ENCODE results near the gene APOL4. TPM values are rescaled to one million over a fixed set of nuclear protein-coding genes. Genes with fewer than 3 reads are reported as not detected.

Gene APOL4
- total and polyA plus RNA-seq, 2 donors (not counting 1 experiment from before 2014, with no cell fraction given) = 0.03 TPM; not detected in 1

- peaks cover 3% of the 10 kb centered on the region for H3K79me2 ChIP-seq (ENCODE audit: control insufficient read depth, insufficient read depth, low read length)
- H3K27ac ChIP-seq (ENCODE audit: low read length in 2 of 2) = no peak overlapping the region
- no peak overlapping the region for H3K9ac ChIP-seq (ENCODE audit: low read length)
- no peaks in the 10 kb centered on the region for H4K20me1 ChIP-seq (ENCODE audit: control insufficient read depth, insufficient read depth, low read length, poor library complexity, severe bottlenecking)
- H3K4me2 ChIP-seq (replicated peaks; ENCODE audit: low read depth, low read length, poor library complexity, severe bottlenecking) = no peak overlapping the region
- DNase-seq (no peak), ATAC-seq (ENCODE audit: low read depth) (no peak)
- Mint-ChIP-seq H3K27ac (no peak overlapping the region), H3K4me3 (no peak overlapping the region), H3K9me3 (ENCODE audit: insufficient read depth) (peaks cover 3% of the 10 kb centered on the region), H3K4me1 (peaks cover 44% of the 10 kb centered on the region), H3K27me3 (no peaks in the 10 kb centered on the region)
- ChIA-PET CTCF (interaction anchor here (12.5 kb wide), 1 partner anchor 11 kb away, joined by 182 read pairs; no protein-coding TSS in a partner anchor), POLR2A (no interaction called here)
- H3K9me3 ChIP-seq (ENCODE audit: control extremely low read depth in 1 of 3, control insufficient read depth in 2 of 3, insufficient read depth in 1 of 3, low read length in 2 of 3) = peaks cover 0 to 5% (median 0%) of the 10 kb centered on the region in 3 donors
- H3K27me3 ChIP-seq (replicated peaks in 1 of 4; ENCODE audit: control extremely low read depth in 1 of 4, control insufficient read depth in 3 of 4, insufficient read depth in 4 of 4, low read length in 3 of 4) = no peaks in the 10 kb centered on the region
- H2AFZ ChIP-seq (ENCODE audit: insufficient read depth, low read depth, low read length, poor library complexity, severe bottlenecking) = no peak overlapping the region
- H3K36me3 ChIP-seq (replicated peaks in 1 of 2; ENCODE audit: control extremely low read depth in 1 of 2, control insufficient read depth in 1 of 2, extremely low read depth in 1 of 2, insufficient read depth in 2 of 2, low read length in 1 of 2) = no peaks in the 10 kb centered on the region
- TF ChIP-seq, protein P1, sequence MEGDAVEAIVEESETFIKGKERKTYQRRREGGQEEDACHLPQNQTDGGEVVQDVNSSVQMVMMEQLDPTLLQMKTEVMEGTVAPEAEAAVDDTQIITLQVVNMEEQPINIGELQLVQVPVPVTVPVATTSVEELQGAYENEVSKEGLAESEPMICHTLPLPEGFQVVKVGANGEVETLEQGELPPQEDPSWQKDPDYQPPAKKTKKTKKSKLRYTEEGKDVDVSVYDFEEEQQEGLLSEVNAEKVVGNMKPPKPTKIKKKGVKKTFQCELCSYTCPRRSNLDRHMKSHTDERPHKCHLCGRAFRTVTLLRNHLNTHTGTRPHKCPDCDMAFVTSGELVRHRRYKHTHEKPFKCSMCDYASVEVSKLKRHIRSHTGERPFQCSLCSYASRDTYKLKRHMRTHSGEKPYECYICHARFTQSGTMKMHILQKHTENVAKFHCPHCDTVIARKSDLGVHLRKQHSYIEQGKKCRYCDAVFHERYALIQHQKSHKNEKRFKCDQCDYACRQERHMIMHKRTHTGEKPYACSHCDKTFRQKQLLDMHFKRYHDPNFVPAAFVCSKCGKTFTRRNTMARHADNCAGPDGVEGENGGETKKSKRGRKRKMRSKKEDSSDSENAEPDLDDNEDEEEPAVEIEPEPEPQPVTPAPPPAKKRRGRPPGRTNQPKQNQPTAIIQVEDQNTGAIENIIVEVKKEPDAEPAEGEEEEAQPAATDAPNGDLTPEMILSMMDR (IDR thresholded peaks at IDR 0.05) = no peak
- no peak for TF ChIP-seq EZH2 (IDR thresholded peaks at IDR 0.05; ENCODE audit: borderline replicate concordance, insufficient read depth, low read depth, low read length, poor library complexity, severe bottlenecking)
- no peak overlapping the region for H3K4me3 ChIP-seq (ENCODE audit: control extremely low read depth in 1 of 5, extremely low read depth in 1 of 5, insufficient read depth in 1 of 5, low read depth in 2 of 5, low read length in 4 of 5)
- 62% methylated on average over 6 of the region's 10 CpGs for WGBS (ENCODE audit: insufficient coverage)
- H3K4me1 ChIP-seq (ENCODE audit: control insufficient read depth in 2 of 2, insufficient read depth in 2 of 2, low read length in 2 of 2) = peaks cover 21 to 37% of the 10 kb centered on the region in 2 donors
- intact Hi-C loops (cut with micrococcal nuclease) = no loop called here
These were observed 34.9 kb downstream of the APOL4 start for GRCh38 chr22:36166518-36167220.

- H3K4me2 ChIP-seq (replicated peaks; ENCODE audit: low read depth, low read length, poor library complexity, severe bottlenecking) = no peak overlapping the region
- H3K4me3 Mint-ChIP-seq = no peak overlapping the region
- ChIA-PET POLR2A (no interaction called here), CTCF (interaction anchor here (12.5 kb wide), 1 partner anchor 11 kb away, joined by 182 read pairs; no protein-coding TSS in a partner anchor)
- no peak overlapping the region for H3K4me3 ChIP-seq (ENCODE audit: control extremely low read depth in 1 of 5, extremely low read depth in 1 of 5, insufficient read depth in 1 of 5, low read depth in 2 of 5, low read length in 4 of 5)
- no peak overlapping the region for H3K27ac Mint-ChIP-seq
- H3K9ac ChIP-seq (ENCODE audit: low read length) = no peak overlapping the region
- no peak overlapping the region for H3K27ac ChIP-seq (ENCODE audit: low read length in 2 of 2)
- no peaks in the 10 kb centered on the region for H3K36me3 ChIP-seq (replicated peaks in 1 of 2; ENCODE audit: control extremely low read depth in 1 of 2, control insufficient read depth in 1 of 2, extremely low read depth in 1 of 2, insufficient read depth in 2 of 2, low read length in 1 of 2)
- H3K27me3 ChIP-seq (replicated peaks in 1 of 4; ENCODE audit: control extremely low read depth in 1 of 4, control insufficient read depth in 3 of 4, insufficient read depth in 4 of 4, low read length in 3 of 4) = no peaks in the 10 kb centered on the region
- H3K9me3 ChIP-seq (ENCODE audit: control extremely low read depth in 1 of 3, control insufficient read depth in 2 of 3, insufficient read depth in 1 of 3, low read length in 2 of 3) = peaks cover 0 to 5% (median 0%) of the 10 kb centered on the region in 3 donors
- TF ChIP-seq EZH2 (IDR thresholded peaks at IDR 0.05; ENCODE audit: borderline replicate concordance, insufficient read depth, low read depth, low read length, poor library complexity, severe bottlenecking) = no peak
- TF ChIP-seq, protein P1 (IDR thresholded peaks at IDR 0.05) = no peak
- no peak for ATAC-seq (ENCODE audit: low read depth)
- WGBS (ENCODE audit: insufficient coverage) = 100% methylated on average over 2 of the region's 3 CpGs
- no peaks in the 10 kb centered on the region for H4K20me1 ChIP-seq (ENCODE audit: control insufficient read depth, insufficient read depth, low read length, poor library complexity, severe bottlenecking)
- H3K79me2 ChIP-seq (ENCODE audit: control insufficient read depth, insufficient read depth, low read length) = peaks cover 3% of the 10 kb centered on the region
- intact Hi-C loops (cut with micrococcal nuclease) = no loop called here
- no peaks in the 10 kb centered on the region for H3K27me3 Mint-ChIP-seq
- H3K4me1 Mint-ChIP-seq = peaks cover 50% of the 10 kb centered on the region
- no peak for DNase-seq
- peaks cover 27 to 43% of the 10 kb centered on the region in 2 donors for H3K4me1 ChIP-seq (ENCODE audit: control insufficient read depth in 2 of 2, insufficient read depth in 2 of 2, low read length in 2 of 2)
- no peak overlapping the region for H2AFZ ChIP-seq (ENCODE audit: insufficient read depth, low read depth, low read length, poor library complexity, severe bottlenecking)
- peaks cover 3% of the 10 kb centered on the region for H3K9me3 Mint-ChIP-seq (ENCODE audit: insufficient read depth)
These were observed 35.5 kb downstream of the APOL4 start for GRCh38 chr22:36166086-36166485.
